Measurements from ENCODE around the gene PRLR.

GRCh38 chr5:35171078-35171477 lies 59.2 kb downstream of the PRLR start:
- TF ChIP-seq ZNF512 (CRISPR knock-in tag; IDR thresholded peaks at IDR 0.05) (no peak), PRDM10 (CRISPR knock-in tag; IDR thresholded peaks at IDR 0.05; ENCODE audit: low read depth) (no peak), TBL1XR1 (IDR thresholded peaks at IDR 0.05; ENCODE audit: borderline replicate concordance, low read length, partially characterized antibody) (no peak), FOXC1 (CRISPR knock-in tag; IDR thresholded peaks at IDR 0.05; ENCODE audit: borderline replicate concordance) (no peak), ZFP41 (CRISPR knock-in tag; IDR thresholded peaks at IDR 0.05; ENCODE audit: borderline replicate concordance) (no peak), ETV5 (CRISPR knock-in tag; IDR thresholded peaks at IDR 0.05; ENCODE audit: borderline replicate concordance) (no peak), CTCF (CRISPR knock-in tag; IDR thresholded peaks at IDR 0.05) (no peak), RBM22 (optimal IDR thresholded peaks at IDR 0.05; ENCODE audit: low read length) (no peak)
- TF ChIP-seq, protein P1, sequence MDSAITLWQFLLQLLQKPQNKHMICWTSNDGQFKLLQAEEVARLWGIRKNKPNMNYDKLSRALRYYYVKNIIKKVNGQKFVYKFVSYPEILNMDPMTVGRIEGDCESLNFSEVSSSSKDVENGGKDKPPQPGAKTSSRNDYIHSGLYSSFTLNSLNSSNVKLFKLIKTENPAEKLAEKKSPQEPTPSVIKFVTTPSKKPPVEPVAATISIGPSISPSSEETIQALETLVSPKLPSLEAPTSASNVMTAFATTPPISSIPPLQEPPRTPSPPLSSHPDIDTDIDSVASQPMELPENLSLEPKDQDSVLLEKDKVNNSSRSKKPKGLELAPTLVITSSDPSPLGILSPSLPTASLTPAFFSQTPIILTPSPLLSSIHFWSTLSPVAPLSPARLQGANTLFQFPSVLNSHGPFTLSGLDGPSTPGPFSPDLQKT (CRISPR knock-in tag; IDR thresholded peaks at IDR 0.05; ENCODE audit: borderline replicate concordance): no peak
